HG02840 (cell line): ENCODE data around the gene IREB2.

Source experiments
- ATAC-seq: cut with Tn5 transposase; IDR thresholded peaks from one replicate; pipeline ENCODE4 v1.9.1; 2021; ENCODE audit warnings: mild to moderate bottlenecking, moderate library complexity, moderate number of reproducible peaks; ENCODE audit not compliant: unreplicated experiment, low FRiP score

The IREB2 gene

GRCh38 chr15:78540141-78540870 lies 102.3 kb downstream of the IREB2 start, which contains the start of gene PSMA4:
Gene PSMA4, plus strand, starts transcription at chr15:78540444. Its CDS starts 1,484 bp downstream, at chr15:78541928.
- peak; percentile 82 for ATAC-seq

- ATAC-seq: no peak
These were observed 103.1 kb downstream of the IREB2 start for GRCh38 chr15:78540871-78541743.

DNA sequence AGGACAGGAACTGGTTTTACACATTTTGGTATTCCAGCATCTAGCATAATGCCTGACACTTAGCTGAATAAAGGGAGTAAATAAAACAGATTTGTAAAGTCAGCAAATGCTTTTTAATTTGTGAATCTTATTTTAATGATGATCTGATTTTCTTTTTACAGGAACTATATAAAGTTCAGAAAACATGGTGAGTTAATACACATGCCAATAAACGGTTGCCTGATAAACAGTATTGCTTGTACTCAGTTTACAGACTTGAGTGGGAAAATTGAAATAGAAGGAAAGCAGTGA lies 103.7 kb downstream of the IREB2 start:
- no peak for ATAC-seq

DNA sequence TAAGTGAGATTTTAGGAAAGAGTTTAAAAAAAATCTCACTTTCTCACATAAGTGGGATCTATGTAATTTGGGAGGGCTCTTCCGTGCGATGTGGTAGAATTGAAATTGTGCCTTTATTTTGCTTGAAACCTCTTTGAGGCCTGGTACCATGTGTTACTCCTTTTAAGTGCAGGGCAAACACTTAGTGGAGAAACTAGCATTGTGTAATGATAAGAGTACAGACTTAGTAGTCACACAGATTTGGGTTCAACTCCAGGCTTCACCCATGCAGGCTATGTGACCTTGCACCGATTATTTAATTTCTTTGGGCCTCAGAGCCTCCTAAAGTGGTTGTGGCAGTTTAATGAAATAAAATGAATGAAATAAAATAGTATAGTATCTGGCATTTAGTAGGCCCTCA lies 104.6 kb downstream of the IREB2 start:
- ATAC-seq: no peak

GRCh38 chr15:78550194-78550593 lies 112.2 kb downstream of the IREB2 start:
- no peak for ATAC-seq

DNA sequence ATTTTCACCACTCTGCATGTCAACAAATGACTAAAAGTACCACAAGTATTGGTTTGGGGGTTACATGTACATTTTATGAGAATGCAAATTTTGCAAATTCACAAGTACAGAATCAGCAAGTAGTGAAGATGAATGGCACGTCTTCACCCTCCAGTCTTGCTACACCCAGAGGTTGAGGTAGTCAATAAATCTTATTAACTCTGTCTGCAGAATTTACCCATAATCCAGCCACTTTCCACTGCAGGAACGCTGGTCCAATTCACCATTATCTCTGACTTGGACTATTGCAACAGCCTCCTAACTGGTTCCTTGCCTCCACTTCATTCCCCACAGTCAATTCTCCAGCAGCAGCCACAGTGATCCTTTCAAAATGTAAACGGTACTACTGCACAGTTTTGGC lies 112.8 kb downstream of the IREB2 start:
- ATAC-seq: no peak
